Peyer's patch (tissue), 4 donors: Measurements from ENCODE around the gene MLPH. TPM values are rescaled to one million over a fixed set of nuclear protein-coding genes. Genes with fewer than 3 reads are reported as not detected.

ENCODE experiments used
- DNase-seq, 3 donors: peaks; one replicate each; pipeline ENCODE4 v3.0.0-alpha.2; 2017 to 2019
- H3K27ac ChIP-seq, 4 donors: fragments of 200-600 bp; sonication (generic); one replicate each; pipeline ENCODE4 v1.5.1; 2016 to 2019
- H3K27me3 ChIP-seq, 2 donors: fragments of 200-600 bp; sonication (generic); one replicate each; pipeline ENCODE4 v1.5.1; 2019
- H3K36me3 ChIP-seq, 3 donors: fragments of 200-600 bp; sonication (generic); one replicate each; pipeline ENCODE4 v1.5.1; 2016 to 2019
- H3K4me1 ChIP-seq, 4 donors: fragments of 200-600 bp; sonication (generic); one replicate each; pipeline ENCODE4 v1.5.1; 2016 to 2019
- H3K4me3 ChIP-seq, 4 donors: fragments of 200-600 bp; sonication (generic); 1 replicate in 3 of 4; 2 replicates in 1 of 4; pipeline ENCODE4 v1.5.1; 2016 to 2019; ENCODE audit warnings: mild to moderate bottlenecking in 1 of 4
- H3K9me3 ChIP-seq, 4 donors: fragments of 200-600 bp; sonication (generic); one replicate each; pipeline ENCODE4 v1.5.1; 2016 to 2019; ENCODE audit warnings: mild to moderate bottlenecking in 1 of 4
- POLR2A ChIP-seq, 2 donors: fragments of 450-650 bp; IDR thresholded peaks; one replicate each; pipeline ENCODE4 v1.5.1; 2017; ENCODE audit warnings: antibody characterized with exemption in 2 of 2, mild to moderate bottlenecking in 2 of 2, moderate library complexity in 2 of 2
- total RNA-seq, 4 donors: library from RNA; depleted of rRNA; stranded (reverse); fragments of >200 nt; gene quantifications; one replicate each; pipeline ENCODE4 v1.1.0, GENCODE V29; 2016
- TF ChIP-seq, protein P1 (sequence below), 6 experiments: fragments of 450-650 bp in 4 of 6; fragments of 200-600 bp in 2 of 6; sonication (generic) in 1 of 6; IDR thresholded peaks; one replicate each; pipeline ENCODE4 v1.5.1; 2017 to 2019; ENCODE audit warnings: antibody characterized with exemption in 6 of 6, mild to moderate bottlenecking in 3 of 6, moderate library complexity in 1 of 6

The MLPH gene
- total RNA-seq, 4 donors from 2014 or later: 82.5 to 195 (median 116) TPM

DNA sequence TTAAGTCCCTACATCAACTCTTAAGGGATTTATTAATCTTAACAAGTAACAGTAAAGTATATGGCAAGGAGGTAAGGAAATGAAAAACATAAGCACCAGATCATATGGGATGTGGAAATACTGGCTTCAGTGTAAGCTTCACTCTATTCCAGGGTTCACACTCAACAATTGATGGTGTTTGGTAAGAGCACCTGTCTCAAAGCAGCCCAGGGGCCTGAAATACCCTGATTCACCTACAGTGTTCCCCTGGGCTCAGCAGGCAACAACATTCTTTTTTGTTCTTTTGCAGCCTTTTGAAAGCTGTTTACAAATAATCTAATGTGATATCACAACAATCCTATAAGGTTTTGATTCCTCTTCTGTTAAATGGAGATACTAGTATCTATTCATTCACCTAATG, 1.2 kb upstream of the MLPH start:
- TF ChIP-seq POLR2A (IDR thresholded peaks at IDR 0.05): no peak
- TF ChIP-seq, protein P1, sequence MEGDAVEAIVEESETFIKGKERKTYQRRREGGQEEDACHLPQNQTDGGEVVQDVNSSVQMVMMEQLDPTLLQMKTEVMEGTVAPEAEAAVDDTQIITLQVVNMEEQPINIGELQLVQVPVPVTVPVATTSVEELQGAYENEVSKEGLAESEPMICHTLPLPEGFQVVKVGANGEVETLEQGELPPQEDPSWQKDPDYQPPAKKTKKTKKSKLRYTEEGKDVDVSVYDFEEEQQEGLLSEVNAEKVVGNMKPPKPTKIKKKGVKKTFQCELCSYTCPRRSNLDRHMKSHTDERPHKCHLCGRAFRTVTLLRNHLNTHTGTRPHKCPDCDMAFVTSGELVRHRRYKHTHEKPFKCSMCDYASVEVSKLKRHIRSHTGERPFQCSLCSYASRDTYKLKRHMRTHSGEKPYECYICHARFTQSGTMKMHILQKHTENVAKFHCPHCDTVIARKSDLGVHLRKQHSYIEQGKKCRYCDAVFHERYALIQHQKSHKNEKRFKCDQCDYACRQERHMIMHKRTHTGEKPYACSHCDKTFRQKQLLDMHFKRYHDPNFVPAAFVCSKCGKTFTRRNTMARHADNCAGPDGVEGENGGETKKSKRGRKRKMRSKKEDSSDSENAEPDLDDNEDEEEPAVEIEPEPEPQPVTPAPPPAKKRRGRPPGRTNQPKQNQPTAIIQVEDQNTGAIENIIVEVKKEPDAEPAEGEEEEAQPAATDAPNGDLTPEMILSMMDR (IDR thresholded peaks at IDR 0.05): no peak
- no peak for DNase-seq
- peaks cover 0 to 30% (median 0%) of the 10 kb centered on the region in 4 donors for H3K4me1 ChIP-seq
- peaks cover 0 to 9% of the 10 kb centered on the region in 2 donors for H3K27me3 ChIP-seq
- H3K27ac ChIP-seq: no peak overlapping the region
- H3K9me3 ChIP-seq: peaks cover 0 to under 1% (median 0%) of the 10 kb centered on the region in 4 donors
- H3K4me3 ChIP-seq: peak overlapping the region in 2 of 4 donors; percentile 46 to 53
- H3K36me3 ChIP-seq: no peaks in the 10 kb centered on the region

DNA sequence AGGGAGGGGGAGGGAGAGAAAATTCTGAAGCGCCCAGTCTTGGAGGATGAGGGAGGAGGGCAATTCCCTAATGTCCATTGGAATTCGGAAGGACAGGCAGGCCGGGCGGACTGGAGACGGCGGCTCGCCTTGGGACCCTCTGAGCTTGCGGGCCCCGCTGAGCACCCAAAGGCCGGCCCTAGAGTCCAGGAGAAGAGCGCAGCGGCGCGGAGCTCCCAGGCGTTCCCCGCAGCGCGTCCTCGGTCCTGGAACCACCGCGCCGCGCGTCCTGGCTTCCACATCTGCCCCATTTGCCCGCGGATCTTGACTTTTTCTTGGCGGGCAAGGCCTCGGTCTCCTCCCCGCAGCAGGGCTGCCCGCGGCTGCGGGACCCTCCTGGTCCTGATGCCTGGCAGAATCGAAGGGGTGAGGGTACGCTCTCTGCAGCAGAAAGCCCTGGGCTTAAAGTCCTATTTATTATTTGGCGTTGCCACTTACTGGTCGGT, 675 bp upstream of the MLPH start:
- peaks cover 0 to 9% of the 10 kb centered on the region in 2 donors for H3K27me3 ChIP-seq
- peaks cover 0 to 30% (median 0%) of the 10 kb centered on the region in 4 donors for H3K4me1 ChIP-seq
- H3K9me3 ChIP-seq: peaks cover 0 to 6% (median 0%) of the 10 kb centered on the region in 4 donors
- H3K36me3 ChIP-seq: no peaks in the 10 kb centered on the region
- DNase-seq: no peak
- TF ChIP-seq POLR2A (IDR thresholded peaks at IDR 0.05): no peak
- TF ChIP-seq, protein P1 (IDR thresholded peaks at IDR 0.05): no peak
- H3K27ac ChIP-seq: peak overlapping the region in 2 of 4 donors; percentile 17 to 68
- peak overlapping the region in 3 of 4 donors; percentile 25 to 53 (median 46) for H3K4me3 ChIP-seq

DNA sequence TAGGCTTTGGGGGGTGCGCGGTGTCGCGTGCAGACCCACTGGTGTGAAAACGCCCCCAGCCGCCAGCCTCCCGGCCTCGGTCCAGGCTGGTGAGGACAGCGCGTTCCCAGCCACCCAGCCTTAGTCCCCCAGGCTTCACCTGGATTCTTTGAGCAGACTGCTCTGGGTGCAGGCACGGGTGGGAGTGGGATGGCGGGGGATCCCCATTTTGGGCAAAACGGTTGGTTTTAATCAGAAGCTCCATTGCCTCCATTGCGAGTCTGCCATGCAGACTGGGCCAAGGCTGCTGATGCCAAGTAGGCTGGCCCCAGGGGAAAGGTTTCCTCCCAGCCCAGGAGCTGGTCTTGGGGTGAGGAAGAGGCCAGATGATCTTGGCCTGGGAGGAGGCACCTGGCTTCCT, 445 bp downstream of the MLPH start:
- H3K4me3 ChIP-seq: peak overlapping the region in 3 of 4 donors; percentile 25 to 53 (median 46)
- no peak for TF ChIP-seq POLR2A (IDR thresholded peaks at IDR 0.05)
- TF ChIP-seq, protein P1 (IDR thresholded peaks at IDR 0.05): no peak

DNA sequence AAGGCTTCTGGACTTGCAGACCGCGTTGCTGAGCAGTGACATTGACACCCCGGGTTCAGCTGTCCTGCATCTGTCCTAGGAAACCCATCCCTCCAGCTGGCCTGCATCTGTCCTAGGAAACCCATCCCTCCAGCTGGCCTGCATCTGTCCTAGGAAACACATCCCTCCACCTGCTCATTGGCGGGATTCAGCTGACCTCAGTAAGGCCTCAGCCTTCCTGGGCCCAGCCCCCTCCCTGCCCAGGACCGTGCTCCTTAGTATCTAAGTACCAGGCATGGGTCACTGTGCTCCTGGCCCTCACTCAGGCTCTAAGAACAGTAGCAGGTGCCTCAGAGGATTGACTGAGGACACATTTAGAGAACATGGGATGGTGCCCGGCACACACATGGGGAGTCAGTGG, 1.2 kb downstream of the MLPH start:
- Histone ChIP-seq H3K4me3 (peak overlapping the region in 2 of 4 donors; percentile 46 to 53), H3K36me3 (no peaks in the 10 kb centered on the region), H3K27ac (peak overlapping the region in 3 of 4 donors; percentile 7 to 68 (median 67)), H3K27me3 (peaks cover 0 to 9% of the 10 kb centered on the region in 2 donors), H3K4me1 (peaks cover 0 to 18% (median 0%) of the 10 kb centered on the region in 4 donors), H3K9me3 (peaks cover 0 to 12% (median 0%) of the 10 kb centered on the region in 4 donors)
- DNase-seq: peak in 1 of 3 donors; percentile 53
- TF ChIP-seq, protein P1 (IDR thresholded peaks at IDR 0.05): no peak
- TF ChIP-seq POLR2A (IDR thresholded peaks at IDR 0.05): no peak

More for the DNA sequence above, 445 bp downstream of the MLPH start:
- no peak for DNase-seq
- Histone ChIP-seq H3K27me3 (peaks cover 0 to 9% of the 10 kb centered on the region in 2 donors), H3K9me3 (peaks cover 0 to 12% (median 0%) of the 10 kb centered on the region in 4 donors), H3K36me3 (no peaks in the 10 kb centered on the region), H3K4me1 (peaks cover 0 to 23% (median 0%) of the 10 kb centered on the region in 4 donors), H3K27ac (peak overlapping the region in 3 of 4 donors; percentile 17 to 68 (median 32))

DNA sequence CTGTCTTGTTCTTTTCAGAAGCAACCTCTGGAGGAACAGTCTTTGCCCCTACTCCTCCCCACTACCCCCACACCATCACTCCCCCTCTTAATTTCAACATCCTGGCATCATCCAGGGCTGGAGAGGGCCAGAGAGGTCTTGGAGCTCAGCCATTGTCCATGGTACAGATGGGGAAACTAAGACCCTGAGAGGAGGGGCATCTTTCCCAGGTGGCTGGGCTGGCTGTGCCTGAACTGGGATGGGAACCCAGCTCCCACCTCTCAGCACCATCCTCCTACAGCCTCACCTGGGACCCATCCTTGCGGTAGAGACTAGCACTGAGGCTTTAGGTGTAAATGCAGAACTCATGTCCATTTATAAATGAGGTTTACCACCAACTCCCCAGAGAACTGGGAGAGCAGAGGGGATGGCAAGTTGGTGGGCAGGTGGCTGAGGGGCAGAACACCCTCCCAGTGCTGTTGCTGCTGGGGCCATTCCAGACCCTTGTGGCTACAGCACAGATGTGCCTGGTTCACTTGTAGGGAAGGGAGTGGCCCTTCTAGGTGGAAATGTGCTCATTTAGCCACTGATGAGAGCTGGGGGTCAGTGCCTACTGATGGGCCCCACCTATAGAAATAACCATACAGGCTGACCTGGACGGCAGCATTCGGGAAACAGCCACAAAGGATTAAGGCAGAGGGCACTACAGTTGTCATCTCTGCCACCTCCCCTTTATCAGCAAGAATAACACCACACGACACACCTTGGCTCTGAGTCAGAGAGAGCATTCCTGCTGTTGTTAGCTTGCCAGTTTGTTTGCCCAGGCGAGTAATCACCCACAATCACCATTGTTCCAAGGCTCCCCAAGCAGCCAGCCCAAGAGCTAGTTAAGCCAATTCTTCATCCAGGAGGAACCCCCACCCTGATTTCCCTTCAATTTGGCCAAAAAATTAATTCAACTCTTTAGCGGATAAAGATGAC, 2.1 kb downstream of the MLPH start:
- TF ChIP-seq POLR2A (IDR thresholded peaks at IDR 0.05): peak in 1 of 2 donors; percentile 21
- TF ChIP-seq, protein P1 (IDR thresholded peaks at IDR 0.05): no peak
- H3K36me3 ChIP-seq: no peaks in the 10 kb centered on the region
- H3K4me1 ChIP-seq: peaks cover 0 to 18% (median 0%) of the 10 kb centered on the region in 4 donors
- H3K9me3 ChIP-seq: peaks cover 0 to 12% (median 0%) of the 10 kb centered on the region in 4 donors
- peaks cover 0 to 9% of the 10 kb centered on the region in 2 donors for H3K27me3 ChIP-seq
- peak overlapping the region in 1 of 4 donors; percentile 46 for H3K4me3 ChIP-seq
- H3K27ac ChIP-seq: peak overlapping the region in 3 of 4 donors; percentile 7 to 68 (median 67)
- peak in 2 of 3 donors; percentile 54 to 62 for DNase-seq
